ENCODE data around the gene CXXC1.

GRCh38 chr18:50279752-50280151 is 7.7 kb downstream of the CXXC1 start:
- TF ChIP-seq CTCF (IDR thresholded peaks at IDR 0.05; ENCODE audit: extremely low read depth in 1 of 2, insufficient read depth in 1 of 2, low read depth in 1 of 2, low read length in 2 of 2): no peak
- no peak for TF ChIP-seq POLR2AphosphoS5 (IDR thresholded peaks at IDR 0.05; ENCODE audit: insufficient read depth, low read depth, low read length)
- no peak for TF ChIP-seq JUN (IDR thresholded peaks at IDR 0.05; ENCODE audit: borderline replicate concordance, insufficient read depth, insufficient read length, low read depth)
- no peak for TF ChIP-seq EZH2 (IDR thresholded peaks at IDR 0.05; ENCODE audit: borderline replicate concordance, low read depth, low read length, severe bottlenecking)
- no peak for TF ChIP-seq FOS (IDR thresholded peaks at IDR 0.05; ENCODE audit: borderline replicate concordance, insufficient read depth, low read length)
- no peak for TF ChIP-seq GATA2 (IDR thresholded peaks at IDR 0.05; ENCODE audit: insufficient read depth, insufficient read length, low read depth, low read length)
- no peak for TF ChIP-seq MAX (IDR thresholded peaks at IDR 0.05; ENCODE audit: insufficient read depth, insufficient read length)
- no peak for TF ChIP-seq POLR2A (IDR thresholded peaks at IDR 0.05; ENCODE audit: low read depth, low read length)
- TF ChIP-seq MYC (IDR thresholded peaks at IDR 0.05; ENCODE audit: low read depth, low read length): no peak

Data from endothelial cell of umbilical vein (primary cell).